Activated T-cell treated with anti-CD3 and anti-CD28 coated beads for 4 hours (primary cell): Measurements from ENCODE around the gene KIF17.
"Not testable (repeated sequence)": the region's sequence is repeated elsewhere in the genome, so short reads cannot be mapped to it uniquely, and the experiment has no call there.

Experiments used
- DNase-seq: peaks from one replicate; pipeline ENCODE4 v3.0.0-alpha.2; 2020

The KIF17 gene

DNA sequence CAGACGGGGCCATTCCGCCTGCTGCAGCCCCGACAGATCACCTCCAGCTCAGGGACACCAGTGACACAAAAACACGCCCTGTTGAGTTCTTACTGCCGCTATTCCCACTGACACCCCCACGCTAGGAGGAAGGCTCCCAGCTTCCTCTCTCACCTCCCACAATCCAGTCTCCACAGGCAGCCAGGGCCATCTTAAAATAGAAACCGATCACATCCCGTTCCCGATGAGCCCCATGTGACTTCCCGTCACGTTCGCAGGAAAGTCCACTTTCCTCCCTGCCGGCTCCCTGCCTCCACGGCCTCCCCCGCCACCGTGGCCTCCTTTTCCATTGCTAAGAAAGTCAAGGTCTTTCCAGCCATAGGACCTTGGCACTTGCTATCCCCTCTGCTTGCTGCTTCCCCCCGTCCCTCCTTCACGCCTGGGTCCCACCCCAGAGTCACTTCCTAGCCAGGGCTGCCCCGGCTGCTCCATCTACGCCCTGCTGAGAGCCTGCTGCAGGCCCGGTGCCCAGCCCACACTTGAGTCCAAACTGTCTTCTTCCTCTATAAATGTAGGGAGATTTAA lies 32.6 kb downstream of the KIF17 start:
- DNase-seq: no peak

DNA sequence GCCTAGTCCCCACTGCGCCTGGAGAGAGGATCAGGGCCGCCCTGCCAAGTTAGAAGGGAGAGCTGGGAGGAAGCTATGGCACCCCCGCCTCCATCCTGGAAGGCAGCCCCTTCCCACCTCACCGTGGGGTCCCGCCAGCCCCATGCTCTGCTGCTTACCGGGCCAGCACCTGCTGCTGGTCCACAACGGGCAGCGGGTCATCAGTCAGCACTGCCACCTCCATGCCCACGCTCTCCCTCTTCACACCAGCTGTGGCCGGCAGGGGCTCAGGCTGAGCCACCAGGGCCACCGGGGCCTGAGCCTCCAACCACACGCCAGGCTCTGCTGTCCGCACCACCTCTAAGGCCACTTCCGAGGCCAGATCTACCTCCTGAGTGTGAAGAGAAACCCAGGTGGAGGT lies 33.2 kb downstream of the KIF17 start:
- no peak for DNase-seq

DNA sequence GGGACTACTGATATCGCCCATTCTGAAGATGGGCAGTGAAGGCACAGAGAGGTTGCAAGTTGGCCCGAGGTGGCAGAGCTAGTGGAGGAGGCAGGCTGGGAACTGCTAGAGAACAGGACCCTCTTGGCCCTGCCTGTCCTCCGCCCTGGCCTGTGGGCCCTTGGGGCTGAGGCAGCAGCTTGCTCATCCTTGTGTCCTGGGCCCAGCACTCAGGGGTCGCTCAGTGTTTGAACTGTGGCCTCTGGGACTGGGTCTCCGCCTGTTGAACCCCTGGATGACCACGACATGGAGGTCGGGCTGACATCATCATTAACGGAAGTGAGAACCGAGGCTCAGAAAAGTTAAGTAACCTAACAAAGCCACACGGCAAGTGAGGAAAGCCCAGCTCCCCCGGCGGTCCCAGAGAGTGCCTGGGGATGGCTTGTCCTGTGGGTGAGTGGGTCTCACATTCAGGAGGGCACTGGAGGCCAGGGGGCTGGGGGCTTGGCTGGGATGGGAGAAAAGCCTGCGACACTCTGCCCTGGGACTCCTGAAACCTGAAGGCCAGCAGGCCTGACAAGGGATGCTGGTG lies 33.7 kb downstream of the KIF17 start:
- DNase-seq: no peak

DNA sequence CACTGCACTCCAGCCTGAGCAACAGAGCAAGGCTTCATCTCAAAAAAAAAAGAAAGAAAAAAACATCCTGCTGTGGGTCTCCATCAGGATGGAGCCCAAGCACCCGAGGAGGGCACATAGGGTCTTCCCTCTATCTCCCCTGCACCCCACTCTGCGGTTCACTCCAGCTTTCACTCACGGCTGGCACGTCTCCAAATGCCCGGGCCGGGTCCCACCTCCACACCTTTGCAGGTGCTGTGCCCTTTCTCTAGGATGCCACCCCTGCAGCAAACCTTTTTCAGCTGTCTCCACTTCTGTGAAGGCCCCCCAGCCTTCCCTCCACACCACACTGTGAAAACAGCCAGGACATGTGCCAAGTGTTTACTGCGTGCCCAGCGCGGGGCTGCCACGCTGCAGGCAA lies 34.2 kb downstream of the KIF17 start:
- no peak for DNase-seq

DNA sequence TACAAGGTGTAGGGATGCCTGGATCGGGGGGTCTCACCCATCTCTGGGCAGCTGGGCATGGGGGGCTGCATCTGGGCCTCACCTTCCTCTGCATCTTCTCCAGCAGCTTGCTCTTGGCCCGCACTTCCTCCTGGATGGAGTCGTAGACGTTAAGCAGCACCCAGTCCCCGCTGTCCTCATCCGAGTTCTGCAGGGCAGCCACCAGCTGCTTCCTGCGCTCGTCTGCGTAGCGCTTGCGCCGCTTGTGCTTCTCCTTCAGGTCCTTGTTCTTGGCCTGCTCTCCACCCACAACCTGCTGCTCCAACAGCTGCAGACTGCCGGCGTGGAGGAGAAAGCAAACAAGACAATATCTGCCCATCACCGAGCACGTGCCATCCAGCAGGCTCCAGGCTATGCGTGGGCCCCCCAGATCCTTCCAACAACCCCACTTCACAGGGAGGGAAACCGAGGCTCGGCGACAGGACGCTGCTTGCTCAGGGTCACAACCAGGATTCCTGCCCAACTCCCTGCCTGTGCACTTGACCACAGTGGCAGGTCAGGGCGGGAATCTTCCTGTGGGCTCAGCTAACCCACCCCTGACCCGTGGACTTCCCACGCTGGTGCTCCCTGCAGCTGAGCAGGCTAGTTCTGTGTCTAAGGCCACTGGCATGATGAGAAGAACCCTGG lies 35.1 kb downstream of the KIF17 start:
- no peak for DNase-seq

DNA sequence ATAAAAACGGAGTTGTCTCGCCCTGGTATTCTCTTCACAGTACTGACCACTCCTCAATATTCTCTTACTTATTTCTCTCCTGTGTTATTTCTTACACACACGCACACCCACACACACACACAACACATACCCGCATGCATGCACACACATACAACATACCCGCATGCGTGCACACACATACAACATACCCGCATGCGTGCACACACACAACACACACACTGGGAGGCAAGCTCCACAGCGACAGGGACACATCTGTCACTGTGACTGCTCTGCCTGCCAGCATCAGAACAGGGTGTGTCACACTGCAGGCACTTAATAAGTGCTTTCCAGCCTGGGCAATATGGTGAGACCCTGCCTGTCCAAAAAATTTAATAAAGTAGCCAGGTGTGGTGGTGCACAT lies 35.8 kb downstream of the KIF17 start:
- DNase-seq: no peak

DNA sequence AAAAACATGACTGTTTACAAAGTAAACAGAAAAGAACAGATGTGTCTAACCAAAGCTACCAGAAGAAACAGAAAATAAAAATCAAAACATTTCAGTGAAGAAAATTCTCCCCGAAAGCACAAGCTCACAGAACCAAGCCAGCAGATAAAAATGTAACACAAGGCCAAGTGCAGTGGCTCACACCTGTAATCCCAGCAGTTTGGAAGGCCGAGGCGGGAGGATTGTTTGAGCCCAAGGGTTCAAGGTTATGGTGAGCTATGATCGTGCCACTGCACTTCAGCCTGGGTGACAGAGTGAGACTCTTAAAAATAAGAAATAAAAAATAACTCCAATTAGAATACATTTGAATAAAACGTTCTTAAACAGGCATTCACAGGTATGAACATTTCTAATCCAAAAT lies 37.5 kb downstream of the KIF17 start:
- DNase-seq: no peak

DNA sequence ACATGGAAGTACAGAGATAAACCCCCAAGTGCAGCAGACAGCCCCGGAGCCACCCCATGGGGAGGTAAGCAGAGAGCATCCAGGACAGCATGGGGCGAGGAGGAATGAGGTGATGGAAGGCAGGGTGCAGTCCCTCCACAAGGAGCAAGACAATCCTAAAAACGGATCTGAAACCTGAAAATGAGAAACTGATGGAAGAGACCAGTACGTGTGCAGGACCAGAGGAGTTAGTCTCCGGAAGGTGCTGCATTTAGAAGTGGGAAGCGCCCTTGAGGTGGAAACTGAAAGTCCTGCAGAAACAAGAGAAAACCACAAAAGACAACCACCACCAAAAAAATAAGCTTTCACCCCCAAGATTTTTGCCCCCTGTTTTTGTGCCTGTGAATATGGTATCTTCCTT lies 39.2 kb downstream of the KIF17 start:
- DNase-seq: no peak

DNA sequence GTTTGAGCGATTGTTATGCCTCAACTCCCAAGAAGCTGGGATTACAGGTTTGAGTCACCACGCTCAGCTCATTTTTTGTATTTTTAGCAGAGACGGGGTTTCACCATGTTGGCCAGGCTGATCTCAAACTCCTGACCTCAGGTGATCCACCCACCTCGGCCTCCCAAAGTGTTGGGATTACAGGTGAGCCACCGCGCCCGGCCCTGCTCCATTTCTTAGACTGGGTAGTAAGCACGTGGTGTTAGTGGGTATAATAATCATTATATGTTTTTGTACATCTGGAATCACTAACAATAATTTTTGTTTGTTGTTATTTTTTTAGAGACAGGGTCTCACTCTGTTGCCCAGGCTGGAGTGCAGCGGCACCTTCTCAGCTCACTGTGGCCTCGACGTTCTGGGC lies 44.2 kb downstream of the KIF17 start:
- DNase-seq: not testable (repeated sequence)

DNA sequence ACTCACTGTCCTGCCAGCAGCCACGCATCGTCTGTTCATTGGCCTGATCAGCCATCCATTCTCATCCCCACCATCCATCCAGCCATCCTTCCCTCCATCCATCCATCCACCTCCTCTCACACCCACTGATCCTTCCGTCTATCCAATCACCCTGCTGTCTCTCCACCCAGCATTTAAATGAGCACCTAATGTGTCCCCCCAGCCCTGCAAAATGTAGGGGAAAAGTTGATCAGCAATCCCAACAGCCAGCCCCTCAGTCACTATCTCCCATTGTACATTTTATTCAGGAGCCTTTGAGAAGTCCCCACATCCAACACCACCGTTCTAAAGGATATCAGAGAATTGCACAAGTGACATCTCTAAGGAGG lies 45.6 kb downstream of the KIF17 start:
- DNase-seq: no peak

DNA sequence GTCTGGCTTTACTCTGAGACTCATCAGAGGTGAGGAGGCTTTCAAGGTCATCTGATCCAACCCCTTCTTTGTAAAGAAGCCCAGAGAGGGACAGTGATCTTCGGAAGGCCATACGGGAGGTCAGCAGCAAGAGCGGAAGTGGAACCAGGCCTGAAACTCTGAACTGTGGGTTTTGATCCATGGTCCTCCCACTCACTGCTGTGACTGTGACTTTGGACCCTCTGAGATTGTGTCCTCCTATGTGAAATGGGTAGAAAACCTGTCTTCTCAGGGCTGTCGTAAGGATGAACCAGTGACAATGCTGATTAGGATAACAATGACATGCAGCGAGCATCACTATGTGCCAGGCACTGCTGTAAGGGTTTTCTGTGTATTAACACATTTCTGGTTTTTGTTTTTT lies 46.9 kb downstream of the KIF17 start:
- no peak for DNase-seq

DNA sequence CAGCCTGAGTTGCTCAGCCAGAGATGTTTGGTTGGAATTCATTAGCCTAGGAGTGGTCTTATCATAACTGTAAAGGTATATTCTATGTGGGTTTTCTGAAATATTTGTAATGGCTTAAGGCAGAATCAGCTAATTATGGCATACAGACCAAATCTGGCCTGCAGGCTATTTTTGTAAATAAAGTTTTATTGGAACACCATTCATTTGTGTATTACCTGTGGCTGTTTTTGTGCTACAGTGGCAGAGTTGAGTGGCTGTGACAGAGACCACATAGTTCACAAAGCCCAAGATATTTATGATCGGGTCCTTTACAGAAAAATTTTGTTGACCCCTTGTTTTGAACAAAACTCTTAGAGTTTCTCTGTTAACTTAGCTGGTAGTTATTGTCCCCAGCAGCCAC lies 49.2 kb downstream of the KIF17 start:
- no peak for DNase-seq

DNA sequence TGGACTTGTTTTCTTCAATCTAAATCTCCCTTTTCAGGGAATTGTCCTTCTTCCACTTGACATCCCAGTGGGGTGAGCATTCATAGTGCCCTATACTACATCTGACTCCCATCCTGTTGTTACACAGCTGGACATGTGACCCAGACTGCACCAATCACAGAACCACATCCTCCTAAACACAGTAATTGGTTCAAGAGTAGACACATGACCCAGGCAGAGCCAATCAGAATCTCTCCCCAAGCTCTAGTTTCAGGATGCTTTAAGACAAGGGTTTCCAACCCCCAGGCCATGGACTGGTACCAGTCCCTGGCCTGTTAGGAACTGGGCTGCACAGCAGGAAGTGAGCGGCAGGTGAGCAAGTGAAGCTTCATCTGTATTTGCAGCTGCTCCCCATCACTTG lies 51.0 kb downstream of the KIF17 start:
- no peak for DNase-seq

DNA sequence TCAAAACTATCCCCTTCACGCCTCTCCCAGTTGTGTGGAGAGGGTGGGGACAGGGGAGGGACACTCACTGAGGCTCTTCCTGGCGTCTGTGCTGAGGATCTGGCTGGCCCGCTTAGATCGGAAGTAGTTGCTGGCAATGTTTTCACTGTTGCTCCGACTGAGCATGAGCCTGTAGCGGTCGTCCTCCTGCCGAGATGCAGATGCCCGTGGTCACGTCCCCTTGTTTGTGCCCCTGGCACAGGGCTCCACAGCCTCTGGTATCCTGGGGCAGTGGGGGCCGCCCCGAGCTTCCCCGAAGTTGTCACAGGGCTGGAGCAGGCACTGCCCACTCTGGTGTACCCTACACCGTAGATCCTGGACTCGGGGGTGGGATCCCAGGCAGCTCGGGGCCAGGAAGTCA lies 51.7 kb downstream of the KIF17 start:
- DNase-seq: no peak

DNA sequence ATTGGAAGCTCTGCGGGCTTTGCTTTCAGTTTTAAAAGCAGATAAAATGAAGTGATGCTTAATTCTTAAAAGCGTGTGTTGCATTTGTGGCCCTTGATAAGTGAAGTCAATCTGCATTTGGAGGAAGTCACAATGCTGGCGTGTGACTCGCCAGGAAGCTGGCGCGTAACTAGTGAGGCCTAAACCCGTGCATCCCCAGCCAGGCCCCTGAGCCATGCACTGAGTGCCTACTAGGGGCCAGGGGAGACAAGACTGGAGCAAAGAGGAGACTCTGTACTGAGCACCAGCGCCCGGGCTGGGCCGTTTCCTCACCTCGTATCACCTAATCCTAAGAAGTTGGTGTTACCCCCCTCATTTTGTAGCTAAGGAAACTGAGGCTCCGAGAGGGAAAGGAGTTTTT lies 52.1 kb downstream of the KIF17 start:
- DNase-seq: no peak

DNA sequence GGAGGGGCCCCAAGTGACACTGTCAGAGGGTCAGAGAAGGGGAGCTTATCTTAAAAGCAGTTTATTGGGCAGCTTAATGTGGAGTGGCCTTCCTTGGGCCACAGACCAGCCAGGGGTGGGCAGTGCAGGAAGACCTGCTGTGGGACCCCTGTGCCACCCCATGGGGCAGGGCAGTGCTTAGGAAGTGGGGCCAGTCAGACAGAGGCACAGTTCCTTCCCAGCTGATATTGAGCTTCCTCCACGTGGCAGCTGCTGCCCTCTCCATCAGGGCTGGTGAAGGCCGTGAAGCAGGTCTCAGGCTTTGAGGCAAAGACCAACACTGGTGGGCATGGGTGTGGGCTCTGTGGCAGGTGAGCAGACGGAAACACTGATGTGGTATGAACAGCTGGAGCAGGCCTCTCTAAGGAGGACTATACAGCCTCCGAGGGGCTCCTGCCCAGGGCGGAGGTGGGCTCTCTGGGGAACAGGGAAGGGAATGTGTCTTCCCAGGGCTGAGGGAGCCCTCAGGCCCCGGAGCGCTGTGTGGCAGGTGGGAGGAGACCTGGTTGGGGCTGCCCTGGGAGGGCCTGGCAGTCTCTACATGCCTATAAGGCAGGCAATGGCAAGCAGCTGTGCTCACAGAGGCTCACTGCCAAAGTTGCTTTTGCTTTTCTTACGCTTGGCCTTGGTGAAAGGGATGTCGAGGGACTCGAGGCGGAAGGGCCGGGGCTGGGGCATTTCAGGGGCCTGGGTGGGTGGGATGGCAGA lies 53.7 kb downstream of the KIF17 start:
- DNase-seq: no peak

DNA sequence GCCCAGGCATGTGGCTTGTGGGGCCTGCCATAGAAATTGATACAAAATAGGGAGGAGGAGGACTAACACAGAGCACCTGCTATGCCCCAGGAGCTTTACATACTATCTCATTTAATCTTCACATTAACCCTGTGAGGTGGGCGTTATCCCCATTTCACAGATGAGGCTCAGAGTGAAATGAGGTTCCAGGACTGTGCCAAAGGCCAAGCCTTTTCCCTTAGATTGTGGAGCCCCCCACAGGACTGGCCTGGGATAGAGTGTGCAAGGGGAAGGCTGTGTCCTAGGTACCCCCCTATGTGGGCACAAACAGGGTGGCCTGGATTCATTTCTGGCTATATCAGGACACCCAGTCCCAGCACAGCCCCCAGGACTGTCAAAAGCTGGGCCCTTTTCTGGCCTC lies 54.4 kb downstream of the KIF17 start:
- no peak for DNase-seq

DNA sequence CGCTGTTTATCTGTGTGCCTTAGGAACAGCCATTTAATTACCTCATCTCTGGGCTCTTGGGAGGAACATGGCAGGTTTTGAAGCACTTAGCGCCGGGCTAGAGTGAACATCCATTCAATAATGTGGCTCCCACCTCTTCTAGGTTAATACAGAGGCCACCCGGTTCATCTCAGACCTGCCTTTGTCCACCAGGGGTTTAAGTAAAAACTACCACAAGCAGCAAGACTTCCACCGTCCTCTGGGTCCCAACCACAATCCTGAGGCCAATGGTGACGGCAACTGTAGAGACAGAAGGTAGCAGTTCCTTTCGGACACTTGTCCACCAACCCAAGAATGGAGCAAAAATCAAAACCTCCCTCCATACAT lies 55.7 kb downstream of the KIF17 start:
- no peak for DNase-seq

DNA sequence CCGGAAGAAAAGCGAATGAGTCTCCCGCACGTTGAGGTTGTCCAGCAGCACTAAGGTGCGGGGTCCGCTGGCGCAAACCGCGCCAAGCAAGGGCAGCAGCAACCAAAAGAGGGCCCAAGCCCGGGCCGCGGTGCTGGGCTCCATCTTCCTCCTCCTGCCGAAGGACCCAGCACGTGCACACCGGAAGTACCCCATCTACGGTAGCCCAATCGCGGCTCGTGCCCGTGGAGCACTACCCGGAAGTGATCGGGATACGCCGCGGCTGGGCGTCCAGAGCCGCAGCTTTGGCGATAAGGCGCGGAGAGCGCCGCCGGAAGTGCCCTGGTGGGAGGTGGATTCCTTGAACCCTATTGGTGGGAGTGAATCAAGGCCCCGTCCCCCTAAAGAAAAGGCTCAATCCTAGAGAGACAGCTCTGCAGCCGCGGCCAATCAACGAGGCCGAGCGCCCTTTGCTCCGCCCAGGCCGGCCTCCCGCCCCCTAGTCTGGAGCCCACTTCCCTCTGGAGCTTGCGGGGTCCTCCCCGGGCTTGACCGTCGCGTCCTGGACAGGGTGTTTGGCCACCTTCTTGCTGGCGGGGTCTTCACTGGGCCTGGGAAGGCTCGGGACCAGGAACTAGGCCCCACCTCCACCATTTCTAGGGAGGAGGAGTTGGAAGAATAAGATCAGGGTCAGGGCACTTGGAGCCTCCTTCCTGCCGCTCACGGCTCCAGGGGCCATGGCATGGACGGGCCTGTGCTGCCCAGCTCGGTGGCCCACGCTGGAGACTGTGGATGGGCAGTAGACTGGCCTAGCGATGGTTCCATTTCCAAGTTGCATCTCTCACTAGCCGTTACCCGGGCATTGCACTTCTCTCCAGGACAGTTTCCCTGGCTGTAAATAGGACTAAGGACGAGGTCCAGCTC lies 56.3 kb downstream of the KIF17 start, which contains the start of gene DDOST:
DDOST (minus strand) TSS at position 163 of the 903 bp plus-strand sequence; CDS start at position 144, 19 bp downstream.
- DNase-seq: peak; percentile 82

DNA sequence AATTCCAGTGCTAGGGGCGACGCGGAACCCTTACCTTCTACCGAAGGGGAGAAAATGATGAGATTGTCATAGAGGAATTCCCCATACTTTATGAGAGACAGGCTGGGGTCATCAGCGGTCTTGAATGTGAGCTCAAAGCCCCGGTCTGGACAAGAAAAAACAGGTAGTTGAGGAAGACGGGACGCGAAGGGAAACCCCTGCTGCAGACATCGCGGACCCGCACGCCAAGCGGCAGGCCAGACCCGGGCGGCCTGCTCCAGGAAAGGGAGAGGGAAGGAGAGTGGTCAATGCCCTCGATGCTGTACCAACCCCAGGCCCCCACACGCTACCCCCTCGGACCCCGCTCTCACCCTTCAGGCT lies 57.0 kb downstream of the KIF17 start:
- no peak for DNase-seq

DNA sequence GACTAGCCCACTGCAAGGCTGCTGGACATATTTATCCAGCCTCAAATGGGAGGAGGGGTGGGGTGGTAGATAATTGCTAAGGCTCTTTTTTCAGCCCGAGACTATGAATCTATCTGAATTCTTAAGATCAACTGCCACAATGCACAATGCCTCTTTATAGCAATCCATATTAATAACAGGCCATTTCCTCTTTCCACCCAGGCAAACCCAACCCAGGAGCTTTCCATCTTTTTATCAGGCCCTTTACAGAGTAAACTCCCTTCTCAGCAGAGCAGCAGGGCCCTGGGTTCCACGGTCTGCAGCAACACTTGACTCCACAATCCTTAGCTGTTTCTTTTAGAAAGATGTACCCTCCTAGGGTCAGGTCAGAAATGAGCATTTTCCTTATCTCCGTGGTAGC lies 57.4 kb downstream of the KIF17 start:
- DNase-seq: no peak

DNA sequence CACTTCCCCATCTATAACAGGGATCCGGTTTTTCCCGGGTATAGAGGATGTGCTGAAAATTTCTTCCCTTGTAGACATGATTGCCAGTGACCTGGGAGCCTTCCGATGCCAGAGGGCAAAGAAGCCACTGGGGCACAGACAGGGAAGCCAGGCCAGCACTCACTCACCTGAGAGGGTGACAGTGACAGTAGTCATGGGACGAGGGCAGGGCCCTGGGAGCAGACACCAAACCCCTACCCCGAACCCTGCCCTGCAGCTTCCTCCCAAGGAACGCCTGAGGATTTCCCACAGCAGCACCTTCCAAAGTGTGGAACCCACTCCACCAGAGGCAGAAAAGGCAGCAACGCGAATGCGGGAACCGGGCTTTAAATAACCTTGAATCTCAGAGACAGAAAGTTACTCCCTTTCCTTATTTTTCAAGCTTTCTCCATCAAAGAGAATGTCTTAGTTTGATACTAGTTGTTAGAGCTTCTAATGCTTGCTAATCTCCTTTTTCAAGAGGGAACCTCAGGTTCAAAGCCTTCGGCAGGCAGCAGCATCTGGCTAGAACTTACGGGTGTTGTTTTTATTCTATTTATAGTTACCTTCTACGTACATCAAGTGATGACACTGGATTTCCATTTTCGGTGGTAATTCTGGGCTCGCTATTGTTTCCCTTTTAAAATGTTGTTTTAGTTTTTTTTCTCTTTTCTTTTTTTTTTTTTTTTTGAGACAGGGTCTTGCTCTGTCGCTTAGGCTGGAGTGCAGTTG lies 59.5 kb downstream of the KIF17 start:
- DNase-seq: no peak

DNA sequence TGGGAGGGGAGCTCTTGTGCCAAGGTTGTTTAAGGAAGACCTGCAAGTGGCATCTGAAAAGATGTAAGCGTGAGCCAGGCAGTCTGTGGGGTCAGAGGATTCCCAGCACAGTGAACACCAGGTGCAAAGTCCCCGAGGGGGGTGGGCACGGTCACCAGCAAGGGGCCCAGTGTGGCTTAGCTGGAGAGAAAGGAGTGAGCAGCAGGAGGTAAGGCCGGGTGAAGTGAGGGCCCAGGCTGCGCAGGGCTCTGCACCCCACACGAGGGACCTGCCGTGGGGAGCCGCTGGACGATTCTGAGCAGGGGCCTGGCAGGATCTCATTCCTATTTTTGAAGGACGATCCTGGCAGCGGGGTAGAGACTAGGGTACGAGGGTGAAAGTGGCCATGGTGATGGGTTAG lies 60.8 kb downstream of the KIF17 start:
- no peak for DNase-seq
